Fibroblast of the aortic adventitia (primary cell): Measurements from ENCODE around the gene ZNF423. TPM values are rescaled to one million over a fixed set of nuclear protein-coding genes. Genes with fewer than 3 reads are reported as not detected.

Source experiments
- DNase-seq: peaks from one replicate; pipeline ENCODE4 v3.0.0-alpha.2; 2010; ENCODE audit warnings: low read depth
- H3K4me3 ChIP-seq: 2 replicates; pipeline ENCODE4 v1.5.1; 2011; ENCODE audit warnings: low read depth, mild to moderate bottlenecking, control low read depth, low read length, moderate library complexity
- CTCF ChIP-seq: IDR thresholded peaks from 2 replicates; pipeline ENCODE4 v1.5.1; 2011; ENCODE audit warnings: mild to moderate bottlenecking, low read length, control low read depth, inconsistent platforms; ENCODE audit not compliant: insufficient read depth
- total RNA-seq: library from RNA; depleted of rRNA; stranded (reverse); fragments of >200 nt; gene quantifications from 2 replicates; pipeline ENCODE4 v1.2.3, GENCODE V29; 2012; ENCODE audit warnings: low replicate concordance

Gene ZNF423
- total RNA-seq, 1 donor = 13.5 TPM

- TF ChIP-seq CTCF = no peak
- DNase-seq = no peak
- no peak overlapping the region for H3K4me3 ChIP-seq
Observed at GRCh38 chr16:49806446-49806845, 49.5 kb downstream of the ZNF423 start.

DNA sequence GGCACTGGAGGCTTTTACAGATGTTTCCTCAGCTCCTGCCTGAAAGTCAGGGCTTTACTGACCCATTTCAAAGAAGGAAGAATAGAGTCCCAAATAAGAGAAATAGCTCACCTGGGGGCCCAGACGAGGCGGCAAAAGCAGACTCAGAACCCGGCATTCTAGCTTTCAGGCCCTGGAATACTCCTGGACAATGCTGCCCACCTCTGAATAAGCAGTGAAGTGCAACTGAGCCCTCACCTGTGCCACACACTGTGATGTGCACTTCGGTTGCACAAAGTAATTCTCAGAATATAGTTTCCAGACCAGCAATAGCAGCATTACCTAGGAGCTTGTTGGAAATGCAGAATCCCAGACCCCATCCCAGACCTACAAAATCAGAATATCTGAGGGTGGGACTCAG lies 54.6 kb downstream of the ZNF423 start:
- H3K4me3 ChIP-seq = no peak overlapping the region
- no peak for DNase-seq
- TF ChIP-seq CTCF = no peak

GRCh38 chr16:49800876-49801275 lies 55.0 kb downstream of the ZNF423 start:
- no peak for DNase-seq
- no peak overlapping the region for H3K4me3 ChIP-seq
- no peak for TF ChIP-seq CTCF

GRCh38 chr16:49800441-49800840 lies 55.5 kb downstream of the ZNF423 start:
- no peak for DNase-seq
- no peak overlapping the region for H3K4me3 ChIP-seq
- no peak for TF ChIP-seq CTCF

DNA sequence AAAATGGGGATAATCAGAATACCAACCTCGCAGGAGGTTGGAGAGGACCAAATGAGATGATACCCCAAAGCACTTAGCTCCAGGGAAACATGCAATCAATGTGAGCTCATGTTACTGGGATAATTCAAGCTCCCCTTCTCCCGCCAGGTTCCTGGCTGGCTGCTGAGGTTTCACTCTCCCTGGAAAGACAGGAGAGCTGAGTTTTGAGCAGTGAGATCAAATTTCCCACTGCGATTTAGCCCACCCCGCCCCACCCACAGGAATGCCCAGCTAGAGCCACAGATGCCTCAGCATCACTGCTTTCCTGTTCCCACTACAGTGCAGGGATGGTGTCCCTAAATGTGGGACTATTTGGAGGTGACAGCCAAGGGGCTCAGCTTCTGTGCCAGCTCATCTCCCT lies 56.7 kb downstream of the ZNF423 start:
- H3K4me3 ChIP-seq = no peak overlapping the region
- DNase-seq = no peak
- no peak for TF ChIP-seq CTCF

GRCh38 chr16:49795513-49795912 lies 60.4 kb downstream of the ZNF423 start:
- H3K4me3 ChIP-seq = no peak overlapping the region
- no peak for DNase-seq
- no peak for TF ChIP-seq CTCF

DNA sequence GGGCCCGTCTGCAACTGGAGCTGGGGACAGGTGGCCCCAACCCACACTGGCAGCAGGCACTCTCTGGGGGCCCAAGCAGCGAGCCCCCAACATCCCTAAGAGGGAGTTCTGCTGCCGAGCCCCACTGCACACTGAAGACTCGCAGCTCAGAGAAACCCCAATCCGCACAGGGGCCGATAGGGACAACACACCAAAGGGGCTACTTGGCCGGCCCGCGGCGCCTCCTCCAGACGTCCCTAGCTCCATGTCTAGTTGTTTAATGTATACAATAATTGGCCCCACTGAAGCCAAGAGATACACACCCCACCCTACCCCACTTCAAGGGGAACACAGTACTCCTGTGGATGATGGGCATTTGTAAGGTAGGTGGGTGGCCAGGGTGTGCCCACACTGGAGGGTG lies 62.7 kb downstream of the ZNF423 start:
- DNase-seq = no peak
- no peak for TF ChIP-seq CTCF
- H3K4me3 ChIP-seq = no peak overlapping the region
